HCT116 (cell line): ENCODE measurements around the gene ADM5. TPM values are rescaled to one million over a fixed set of nuclear protein-coding genes. Genes with fewer than 3 reads are reported as not detected.

Source experiments
- ATAC-seq: fragments of 200-7000 bp; cut with Tn5 transposase; 2 replicates; pipeline ENCODE4 v1.9.1; 2020; ENCODE audit warnings: mild to moderate bottlenecking, moderate library complexity
- Bru-seq: library from RNA; stranded (reverse); fragments of 400-500 nt; gene quantifications from one replicate; lab custom pipeline; 2021; lab: Mats Ljungman, UMichigan
- BruChase-seq, 2 experiments: library from RNA; stranded (reverse); fragments of 400-500 nt; gene quantifications; one replicate each; lab custom pipeline; 2021; lab: Mats Ljungman, UMichigan
- BruUV-seq: library from RNA; stranded (reverse); fragments of 400-500 nt; replicated peaks from 2 replicates; lab custom pipeline; 2021; lab: Mats Ljungman, UMichigan
- CTCF ChIA-PET: fragments of 300-600 bp; sonication (Branson Sonifier 250); formaldehyde crosslinking; loops from one replicate; lab custom pipeline; 2021; ENCODE audit warnings: antibody characterized with exemption; lab: Charles Lee
- POLR2A ChIA-PET: fragments of 300-600, 350-600 bp; sonication (Branson Sonifier 250); formaldehyde crosslinking; loops from one replicate; lab custom pipeline; 2021; ENCODE audit warnings: antibody characterized with exemption; lab: Charles Lee
- RAD21 ChIA-PET, 2 experiments: fragments of 300-600 bp; sonication (Branson Sonifier 250); formaldehyde crosslinking; loops; one replicate each; lab custom pipeline; 2023; ENCODE audit warnings: low total read pairs in 2 of 2; ENCODE audit not compliant: uncharacterized antibody in 2 of 2, unreplicated experiment in 2 of 2, low non-redundant PET in 1 of 2; lab: Charles Lee
- DNase-seq: peaks from one replicate; pipeline ENCODE4 v3.0.0-alpha.2; 2010; ENCODE audit warnings: low read depth, low spot score
- H2AFZ ChIP-seq: fragments of 200-600 bp; shearing (Covaris generic), sonication (generic); 2 replicates; pipeline ENCODE4 v1.6.1; 2017; ENCODE audit warnings: low read depth, mixed run types, mixed read lengths, antibody characterized with exemption, low read length; ENCODE audit not compliant: poor library complexity, severe bottlenecking
- H3K27ac ChIP-seq: 2 replicates; pipeline ENCODE4 v1.5.1; 2012; ENCODE audit warnings: low read depth, low read length
- H3K27me3 ChIP-seq: fragments of 200-600 bp; sonication (generic); 2 replicates; pipeline ENCODE4 v1.6.1; 2016; ENCODE audit warnings: mixed run types, low read length, mixed read lengths; ENCODE audit not compliant: insufficient read depth
- H3K36me3 ChIP-seq, 2 experiments: fragments of 200-500 bp in 1 of 2; fragments of 200-600 bp in 1 of 2; sonication (Bioruptor generic) in 1 of 2; sonication (generic) in 1 of 2; 2 replicates each; pipeline versions ENCODE4 v1.5.1 to v1.6.1; 2014 to 2016; ENCODE audit warnings: low read length in 2 of 2, inconsistent platforms in 1 of 2, mixed read lengths in 1 of 2, mixed run types in 1 of 2; ENCODE audit not compliant: insufficient read depth in 2 of 2, control insufficient read depth in 1 of 2
- H3K4me1 ChIP-seq, 2 experiments: fragments of 200-600 bp in 1 of 2; sonication (generic) in 1 of 2; 2 replicates each; pipeline versions ENCODE4 v1.5.1 to v1.6.1; 2012 to 2017; ENCODE audit warnings: low read length in 2 of 2, inconsistent platforms in 1 of 2, mild to moderate bottlenecking in 1 of 2, mixed read lengths in 1 of 2, mixed run types in 1 of 2, moderate library complexity in 1 of 2; ENCODE audit not compliant: insufficient read depth in 2 of 2, control insufficient read depth in 1 of 2
- H3K4me2 ChIP-seq: fragments of 200-600 bp; sonication (generic); 2 replicates; pipeline ENCODE4 v1.6.1; 2017; ENCODE audit warnings: mixed run types, low read length, mixed read lengths
- H3K4me3 ChIP-seq, 2 experiments: fragments of 200-600 bp in 1 of 2; sonication (generic) in 1 of 2; replicated peaks in 1 of 2; 2 replicates each; pipeline ENCODE4 v1.5.1; 2011 to 2016; ENCODE audit warnings: low read length in 2 of 2, control low read depth in 1 of 2, low read depth in 1 of 2, mild to moderate bottlenecking in 1 of 2, mixed read lengths in 1 of 2, mixed run types in 1 of 2
- H3K79me2 ChIP-seq: fragments of 200-600 bp; sonication (generic); 2 replicates; pipeline ENCODE4 v1.6.1; 2017; ENCODE audit warnings: mild to moderate bottlenecking, mixed run types, low read length, moderate library complexity, mixed read lengths; ENCODE audit not compliant: insufficient read depth
- H3K9ac ChIP-seq: fragments of 200-600 bp; sonication (generic); 2 replicates; pipeline ENCODE4 v1.6.1; 2016; ENCODE audit warnings: low read length, mixed read lengths
- H3K9me2 ChIP-seq: fragments of 200-600 bp; sonication (generic), shearing (Covaris generic); 2 replicates; pipeline ENCODE4 v1.6.1; 2017; ENCODE audit warnings: mixed run types, mild to moderate bottlenecking, moderate library complexity; ENCODE audit not compliant: insufficient read depth
- H3K9me3 ChIP-seq, 2 experiments: fragments of 200-500 bp in 1 of 2; fragments of 200-600 bp in 1 of 2; sonication (Bioruptor generic) in 1 of 2; sonication (generic) in 1 of 2; 2 replicates each; pipeline ENCODE4 v1.6.1; 2014 to 2017; ENCODE audit warnings: low read length in 2 of 2, mixed read lengths in 2 of 2, inconsistent platforms in 1 of 2, low read depth in 1 of 2, mild to moderate bottlenecking in 1 of 2, mixed run types in 1 of 2, moderate library complexity in 1 of 2; ENCODE audit not compliant: control insufficient read depth in 1 of 2, insufficient read depth in 1 of 2
- H4K20me1 ChIP-seq: fragments of 200-600 bp; sonication (generic), shearing (Covaris generic); 2 replicates; pipeline ENCODE4 v1.6.1; 2017; ENCODE audit warnings: mixed run types, mild to moderate bottlenecking, moderate library complexity; ENCODE audit not compliant: insufficient read depth
- POLR2AphosphoS5 ChIP-seq: IDR thresholded peaks from 2 replicates; pipeline ENCODE4 v1.6.1; 2011; ENCODE audit warnings: mild to moderate bottlenecking, low read depth, low read length, moderate library complexity
- RAD21 ChIP-seq: IDR thresholded peaks from 2 replicates; pipeline ENCODE4 v1.6.1; 2012; ENCODE audit warnings: low read depth, mild to moderate bottlenecking
- intact Hi-C: fragments of 100-400 bp; cut with micrococcal nuclease; formaldehyde crosslinking; loops from 2 replicates; pipeline ENCODE4 v1.10.0; 2022
- long read RNA-seq: library from polyadenylated mRNA; unstranded; transcript quantifications from one replicate; pipeline ENCODE4 v2.0.0, GENCODE V29; 2021; ENCODE audit not compliant: unreplicated experiment
- polyA plus RNA-seq: library from polyadenylated mRNA; unstranded; fragments of >200 nt; gene quantifications from 2 replicates; pipeline ENCODE4 v1.2.1, GENCODE V29; 2012; ENCODE audit warnings: missing spikeins
- total RNA-seq: library from RNA; stranded (reverse); gene quantifications from one replicate; pipeline ENCODE4 v1.2.1, GENCODE V29; 2021; ENCODE audit not compliant: unreplicated experiment
- TF ChIP-seq, protein P1 (sequence below), 3 experiments: fragments of 200-600 bp in 1 of 3; sonication (generic) in 1 of 3; IDR thresholded peaks in 2 of 3; conservative IDR thresholded peaks in 1 of 3; 2 replicates each; pipeline ENCODE4 v1.5.1; 2012 to 2017; ENCODE audit warnings: low read depth in 2 of 3, low read length in 2 of 3, antibody characterized with exemption in 1 of 3, borderline replicate concordance in 1 of 3, control low read depth in 1 of 3, mild to moderate bottlenecking in 1 of 3, mixed read lengths in 1 of 3, mixed run types in 1 of 3, moderate library complexity in 1 of 3; ENCODE audit not compliant: insufficient read depth in 1 of 3
- TF ChIP-seq, protein P2 (sequence below): IDR thresholded peaks from 2 replicates; pipeline ENCODE4 v1.6.1; 2012

Gene ADM5, protein sequence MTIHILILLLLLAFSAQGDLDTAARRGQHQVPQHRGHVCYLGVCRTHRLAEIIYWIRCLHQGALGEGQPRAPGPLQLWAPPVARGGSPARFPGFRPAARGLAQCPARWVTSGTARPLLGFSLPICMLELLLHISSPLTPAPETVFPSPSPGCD
- 12.1 TPM for total RNA-seq
- 6.4 and 7.6 TPM in 2 replicates for polyA plus RNA-seq
- percentile 69 among the genes with signal in this experiment for Bru-seq, nascent RNA
- BruChase-seq, experiment 1, labeled RNA remaining after a 6-hour chase: percentile 94 among the genes with signal in this experiment
- percentile 94 among the genes with signal in this experiment for BruChase-seq, experiment 2, labeled RNA remaining after a 2-hour chase
- long read RNA-seq, transcript ADM5-201 (2 exons, 1,718 nt): major isoform, 9 of 10 reads
- long read RNA-seq, partial matches to known transcripts: 0 of 10 reads
- long read RNA-seq, other reads (novel, unspliced or antisense): 1 of 10 reads

DNA sequence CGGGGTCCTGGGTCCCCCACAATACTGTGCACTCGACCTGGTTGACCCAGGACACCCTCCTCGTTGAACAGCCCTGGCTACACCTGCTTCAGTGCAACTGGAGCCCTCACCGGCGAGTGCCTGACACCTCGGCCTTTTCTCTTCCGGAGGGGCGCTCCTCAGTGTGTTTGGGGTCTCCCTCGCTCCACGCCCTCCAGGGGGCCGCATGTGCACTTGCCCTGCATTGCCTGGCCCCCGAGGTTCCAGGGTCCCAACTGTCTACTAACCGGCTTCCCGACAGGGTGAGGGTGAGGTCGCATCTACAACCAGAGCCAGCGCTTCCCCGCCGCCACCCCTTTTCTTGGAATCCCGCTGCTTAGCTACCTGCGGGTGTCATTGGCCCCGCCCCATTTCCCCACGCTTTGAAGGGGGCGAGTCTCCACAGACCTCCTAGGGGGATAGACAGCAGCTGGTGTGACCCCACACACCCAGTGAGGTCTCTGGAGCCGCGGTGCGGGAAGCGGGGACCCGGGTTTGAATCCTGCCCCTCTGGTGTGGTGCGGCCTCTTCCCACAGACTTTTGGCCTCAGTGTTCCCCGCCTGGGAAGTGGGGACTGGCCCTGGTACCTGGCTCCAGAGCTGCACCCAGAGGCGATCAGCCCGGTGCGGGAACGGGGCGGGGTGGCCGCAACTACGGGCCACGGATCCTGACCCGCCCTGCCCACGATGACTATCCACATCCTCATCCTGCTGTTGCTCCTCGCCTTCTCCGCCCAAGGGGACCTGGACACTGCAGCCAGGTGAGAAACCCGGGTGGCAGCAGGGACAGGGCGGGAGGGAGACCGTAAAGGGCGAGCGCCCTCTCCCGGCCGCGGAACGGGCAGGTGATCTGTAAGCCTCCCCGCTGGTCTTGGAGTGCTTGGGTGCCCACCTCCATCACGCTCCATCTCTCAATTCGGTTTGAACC, at the start of gene ADM5:
ADM5 (plus strand) TSS at position 462 of the 946 bp plus-strand sequence; CDS start at position 706, 244 bp downstream.
- TF ChIP-seq POLR2AphosphoS5: peak; percentile 12; the same call in 1 of the 2 replicates
- TF ChIP-seq RAD21: peak; percentile 29; the same call in 1 of the 2 replicates
- TF ChIP-seq, protein P1, sequence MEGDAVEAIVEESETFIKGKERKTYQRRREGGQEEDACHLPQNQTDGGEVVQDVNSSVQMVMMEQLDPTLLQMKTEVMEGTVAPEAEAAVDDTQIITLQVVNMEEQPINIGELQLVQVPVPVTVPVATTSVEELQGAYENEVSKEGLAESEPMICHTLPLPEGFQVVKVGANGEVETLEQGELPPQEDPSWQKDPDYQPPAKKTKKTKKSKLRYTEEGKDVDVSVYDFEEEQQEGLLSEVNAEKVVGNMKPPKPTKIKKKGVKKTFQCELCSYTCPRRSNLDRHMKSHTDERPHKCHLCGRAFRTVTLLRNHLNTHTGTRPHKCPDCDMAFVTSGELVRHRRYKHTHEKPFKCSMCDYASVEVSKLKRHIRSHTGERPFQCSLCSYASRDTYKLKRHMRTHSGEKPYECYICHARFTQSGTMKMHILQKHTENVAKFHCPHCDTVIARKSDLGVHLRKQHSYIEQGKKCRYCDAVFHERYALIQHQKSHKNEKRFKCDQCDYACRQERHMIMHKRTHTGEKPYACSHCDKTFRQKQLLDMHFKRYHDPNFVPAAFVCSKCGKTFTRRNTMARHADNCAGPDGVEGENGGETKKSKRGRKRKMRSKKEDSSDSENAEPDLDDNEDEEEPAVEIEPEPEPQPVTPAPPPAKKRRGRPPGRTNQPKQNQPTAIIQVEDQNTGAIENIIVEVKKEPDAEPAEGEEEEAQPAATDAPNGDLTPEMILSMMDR (IDR thresholded peaks at IDR 0.05 in 2 of 3, conservative IDR thresholded peaks at IDR 0.05 in 1 of 3; ENCODE audit: borderline replicate concordance in 1 of 3, insufficient read depth in 1 of 3, low read depth in 2 of 3, low read length in 2 of 3): peak; percentile 15 to 56 (median 44); a peak in 4 of 6 replicates
- TF ChIP-seq, protein P2, sequence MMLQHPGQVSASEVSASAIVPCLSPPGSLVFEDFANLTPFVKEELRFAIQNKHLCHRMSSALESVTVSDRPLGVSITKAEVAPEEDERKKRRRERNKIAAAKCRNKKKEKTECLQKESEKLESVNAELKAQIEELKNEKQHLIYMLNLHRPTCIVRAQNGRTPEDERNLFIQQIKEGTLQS: no peak
- TF ChIP-seq, all 23 proteins: peak for 3
- Histone ChIP-seq H3K9me3 (no peaks in the 10 kb centered on the region), H3K79me2 (peaks cover 17% of the 10 kb centered on the region; the same call in 1 of the 2 replicates), H3K9me2 (no peaks in the 10 kb centered on the region), H2AFZ (no peak within 1 kb of the TSS), H3K9ac (peak within 1 kb of the TSS; percentile 59), H3K4me1 (peaks cover 0 to 26% of the 10 kb centered on the region in 2 experiments; a peak in 2 of 4 replicates), H3K4me2 (peak within 1 kb of the TSS; percentile 80), H3K4me3 (peak within 1 kb of the TSS; percentile 28 to 58), H3K27me3 (no peaks in the 10 kb centered on the region), H3K27ac (peak within 1 kb of the TSS; percentile 36; the same call in 1 of the 2 replicates), H3K36me3 (peaks cover 23 to 27% of the 10 kb centered on the region in 2 experiments), H4K20me1 (peaks cover 4% of the 10 kb centered on the region; the same call in 1 of the 2 replicates)
- intact Hi-C loops: no loop called here
- POLR2A ChIA-PET: no interaction called here
- no peak for DNase-seq
- no TSS peak for BruUV-seq
- CTCF ChIA-PET: no interaction called here
- RAD21 ChIA-PET: interaction anchor here in 1 of 2 experiments (0.5 kb wide), 1 partner anchor 53 kb away, joined by 5 read pairs; no protein-coding TSS in a partner anchor
- peak; percentile 62 for ATAC-seq
